Subcutaneous adipose tissue (tissue), 4 donors: ENCODE results near the gene ITGB4. TPM values are rescaled to one million over a fixed set of nuclear protein-coding genes. Genes with fewer than 3 reads are reported as not detected.

Experiments
- CTCF ChIP-seq: fragments of 450-650 bp; IDR thresholded peaks from one replicate; pipeline ENCODE4 v1.5.1; 2016; ENCODE audit warnings: low read depth, mild to moderate bottlenecking, control low read depth, antibody characterized with exemption, moderate library complexity
- total RNA-seq, 4 donors: library from RNA; depleted of rRNA; stranded (reverse); fragments of >200 nt; gene quantifications; one replicate each; pipeline ENCODE4 v1.1.0, GENCODE V29; 2016

ITGB4 gene
- total RNA-seq, 4 donors from 2014 or later = 5.1 to 25.2 (median 9.9) TPM

DNA sequence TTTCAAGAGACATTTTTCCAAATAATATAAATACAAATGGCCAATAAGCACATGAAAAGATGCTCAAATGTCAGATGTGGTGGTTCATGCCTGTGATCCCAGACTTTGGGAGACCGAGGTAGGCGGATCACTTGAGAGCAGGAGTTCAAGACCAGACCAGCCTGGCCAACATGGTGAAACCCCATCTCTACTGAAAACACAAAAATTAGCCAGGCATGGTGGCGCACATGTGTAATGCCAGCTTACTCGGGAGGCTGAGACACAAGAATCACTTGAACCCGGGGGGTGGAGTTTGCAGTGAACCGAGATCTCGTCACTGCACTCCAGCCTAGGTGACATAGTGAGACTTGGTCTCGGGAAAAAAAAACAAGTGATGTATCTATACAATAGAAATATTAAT, 46.6 kb downstream of the ITGB4 start:
- no peak for TF ChIP-seq CTCF

DNA sequence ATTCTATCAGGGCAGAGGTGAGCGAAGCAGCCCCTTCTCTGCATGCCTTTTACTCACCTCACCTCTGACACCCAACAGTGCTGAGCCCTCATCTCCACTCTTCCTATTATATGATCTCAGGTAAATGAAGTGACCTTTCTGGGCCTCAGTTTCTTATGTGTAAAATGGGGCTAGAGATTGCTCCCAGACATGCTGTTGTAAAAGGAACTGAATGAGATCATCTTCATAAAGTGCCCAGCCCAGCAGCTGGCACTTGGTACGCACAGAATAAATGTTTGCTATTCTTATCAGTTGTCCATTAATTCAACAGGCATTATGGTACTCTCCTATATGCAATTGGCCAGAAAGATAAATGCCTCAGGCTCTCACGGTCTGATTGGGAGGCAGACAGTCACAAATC, 48.3 kb downstream of the ITGB4 start:
- no peak for TF ChIP-seq CTCF

GRCh38 chr17:75771334-75772281, 50.3 kb downstream of the ITGB4 start:
- TF ChIP-seq CTCF = no peak

- no peak for TF ChIP-seq CTCF
These were observed 52.0 kb downstream of the ITGB4 start for GRCh38 chr17:75773121-75773807.

DNA sequence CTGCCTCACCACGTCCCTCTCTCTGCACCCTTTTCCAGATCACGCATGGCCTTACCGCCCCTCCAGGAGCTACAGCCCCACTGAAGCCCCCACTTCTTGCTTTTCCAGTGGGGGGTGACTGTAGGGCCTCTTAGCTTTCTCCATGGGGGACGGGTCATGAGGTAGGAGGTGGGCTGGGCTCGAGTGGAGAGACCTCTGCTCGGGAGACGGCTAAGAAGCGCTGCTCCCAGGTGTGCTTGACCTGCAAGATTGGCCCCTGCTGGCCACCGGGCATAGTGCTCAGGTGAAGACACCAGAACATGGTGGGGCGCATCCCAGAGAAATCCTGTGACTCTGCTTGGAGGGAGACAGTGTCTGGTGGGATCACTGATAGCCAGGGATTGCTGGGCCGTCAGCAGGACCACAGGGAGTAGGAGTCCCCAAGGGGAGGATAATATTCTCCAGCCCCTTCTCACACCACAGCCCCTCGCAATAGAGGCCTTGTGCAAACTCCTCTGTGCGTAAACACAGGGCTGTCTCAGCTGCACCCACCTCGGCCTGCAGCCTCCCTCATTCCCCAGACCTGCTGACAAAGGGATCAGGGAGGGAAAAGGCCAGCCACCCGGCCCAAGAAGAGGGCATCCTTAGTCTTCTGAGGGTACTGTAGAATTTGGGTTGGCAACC, 52.7 kb downstream of the ITGB4 start:
- TF ChIP-seq CTCF = no peak

- TF ChIP-seq CTCF = no peak
These were observed 53.3 kb downstream of the ITGB4 start for GRCh38 chr17:75774471-75774990.
